ENCODE data around the gene MIER2.
"Not testable (repeated sequence)": the region's sequence is repeated elsewhere in the genome, so short reads cannot be mapped to it uniquely, and the experiment has no call there.

Gene MIER2, protein sequence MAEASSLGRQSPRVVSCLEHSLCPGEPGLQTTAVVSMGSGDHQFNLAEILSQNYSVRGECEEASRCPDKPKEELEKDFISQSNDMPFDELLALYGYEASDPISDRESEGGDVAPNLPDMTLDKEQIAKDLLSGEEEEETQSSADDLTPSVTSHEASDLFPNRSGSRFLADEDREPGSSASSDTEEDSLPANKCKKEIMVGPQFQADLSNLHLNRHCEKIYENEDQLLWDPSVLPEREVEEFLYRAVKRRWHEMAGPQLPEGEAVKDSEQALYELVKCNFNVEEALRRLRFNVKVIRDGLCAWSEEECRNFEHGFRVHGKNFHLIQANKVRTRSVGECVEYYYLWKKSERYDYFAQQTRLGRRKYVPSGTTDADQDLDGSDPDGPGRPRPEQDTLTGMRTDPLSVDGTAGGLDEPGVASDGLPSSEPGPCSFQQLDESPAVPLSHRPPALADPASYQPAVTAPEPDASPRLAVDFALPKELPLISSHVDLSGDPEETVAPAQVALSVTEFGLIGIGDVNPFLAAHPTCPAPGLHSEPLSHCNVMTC

DNA sequence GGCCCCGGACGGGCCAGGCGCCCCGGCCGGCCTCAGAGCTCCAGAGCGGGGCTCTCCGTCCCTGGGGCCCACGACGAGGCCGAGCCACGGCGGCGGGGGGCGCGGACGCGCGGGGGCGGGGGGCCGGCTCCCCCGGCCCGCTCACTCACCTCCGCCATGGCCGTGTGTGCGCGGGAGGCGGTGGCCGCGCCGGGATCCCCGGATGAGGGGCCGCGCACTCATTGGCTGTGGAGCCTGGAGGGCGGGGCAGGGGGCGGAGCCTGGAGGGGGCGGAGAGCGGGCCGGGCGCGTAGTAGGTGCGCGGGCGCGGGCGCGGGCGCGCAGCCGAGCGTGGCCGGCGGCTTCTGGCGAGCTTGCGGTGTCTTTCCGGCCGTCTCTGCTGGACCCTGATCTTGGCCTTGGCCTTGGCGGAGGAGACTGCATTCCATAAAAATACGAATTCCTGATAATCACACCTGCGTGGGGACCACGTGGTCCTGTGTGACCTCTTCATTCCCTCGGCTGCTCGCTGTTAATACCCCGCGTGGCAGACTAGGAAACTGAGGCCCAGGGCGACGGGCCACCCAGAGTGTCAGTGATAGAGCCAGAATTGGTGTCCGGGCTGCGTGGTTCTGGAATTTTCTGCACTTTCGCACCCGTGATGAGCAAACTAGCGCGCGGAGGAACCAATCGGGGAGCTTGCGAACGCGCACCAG is at the start of gene MIER2:
Gene MIER2 (minus strand): TSS at position 172 of the 695 bp plus-strand sequence. CDS start 14 bp downstream, at position 158.
- DNase-seq = peak; percentile 4

DNA sequence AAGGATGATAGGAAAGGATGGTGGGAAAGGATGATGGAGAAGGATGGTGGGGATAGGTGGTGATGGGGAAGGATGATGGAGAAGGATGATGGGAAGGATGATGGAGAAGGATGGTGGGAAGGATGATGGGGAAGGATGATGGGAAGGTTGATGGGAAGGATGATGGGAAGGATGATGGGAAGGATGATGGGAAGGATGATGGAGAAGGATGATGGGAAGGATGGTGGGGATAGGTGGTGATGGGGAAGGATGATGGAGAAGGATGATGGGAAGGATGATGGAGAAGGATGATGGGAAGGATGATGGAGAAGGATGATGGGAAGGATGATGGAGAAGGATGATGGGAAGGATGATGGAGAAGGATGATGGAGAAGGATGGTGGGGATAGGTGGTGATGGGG is 49.0 kb upstream of the MIER2 start:
- DNase-seq = not testable (repeated sequence)

DNA sequence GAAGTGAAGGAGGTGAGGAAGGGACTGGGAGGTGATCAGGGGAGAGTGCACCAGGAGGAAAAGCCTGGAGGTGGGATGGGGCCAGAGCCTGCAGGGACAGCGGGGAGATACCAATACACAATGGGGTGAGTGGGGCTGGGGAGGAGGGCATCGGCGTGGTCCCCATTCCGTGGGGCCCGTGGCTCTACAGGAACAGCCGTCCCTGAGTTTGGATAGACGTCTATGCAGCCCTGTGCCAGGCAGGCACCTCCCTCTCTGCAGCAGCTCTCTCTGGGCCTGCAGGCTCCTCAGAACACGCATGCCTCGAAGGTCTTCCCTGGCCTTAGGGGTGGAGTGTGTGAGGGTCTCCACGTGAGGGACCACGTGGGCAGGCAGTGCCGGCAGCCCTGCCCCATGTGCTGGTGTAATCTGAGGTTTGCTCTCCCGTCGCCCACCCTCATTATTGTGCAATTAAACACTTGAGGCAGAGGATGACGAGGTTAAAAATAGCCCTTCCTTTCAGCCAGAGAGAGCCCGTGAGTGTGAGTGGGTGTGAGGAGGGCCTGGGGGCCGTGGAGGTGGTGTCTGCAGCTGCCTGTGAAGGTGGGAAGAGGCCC is 47.9 kb upstream of the MIER2 start:
- DNase-seq = no peak

DNA sequence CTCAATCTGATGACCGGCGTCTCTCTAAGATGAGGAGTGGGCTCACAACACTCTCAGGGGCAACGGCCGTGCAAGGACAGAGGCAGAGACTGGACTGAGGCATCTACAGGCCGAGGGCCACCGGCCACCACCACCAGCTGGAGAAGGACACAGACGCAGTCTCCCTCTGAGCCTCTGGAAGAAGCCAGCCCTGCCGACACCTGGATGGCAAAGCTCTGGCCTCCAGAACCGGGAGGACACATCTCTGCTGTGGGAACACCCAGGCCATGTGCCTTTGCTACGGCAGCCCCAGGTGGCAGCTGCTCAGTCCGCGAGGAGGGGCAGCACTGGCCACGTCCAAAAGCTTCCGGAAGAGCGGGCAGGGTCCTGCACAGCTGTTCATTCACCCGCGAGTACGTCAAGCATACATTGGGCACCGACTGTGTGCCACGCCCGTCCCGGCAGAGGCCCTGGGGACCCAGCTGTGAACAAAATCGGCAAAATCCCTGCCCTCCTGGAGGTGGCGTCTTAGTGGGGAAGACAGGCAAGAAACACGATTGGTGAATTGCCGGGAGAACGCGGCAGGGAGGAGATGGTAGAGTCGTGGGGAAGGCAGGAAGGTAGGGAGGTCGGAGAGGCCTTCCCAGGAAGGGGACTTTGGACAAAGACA is 47.3 kb upstream of the MIER2 start:
- DNase-seq = no peak

DNA sequence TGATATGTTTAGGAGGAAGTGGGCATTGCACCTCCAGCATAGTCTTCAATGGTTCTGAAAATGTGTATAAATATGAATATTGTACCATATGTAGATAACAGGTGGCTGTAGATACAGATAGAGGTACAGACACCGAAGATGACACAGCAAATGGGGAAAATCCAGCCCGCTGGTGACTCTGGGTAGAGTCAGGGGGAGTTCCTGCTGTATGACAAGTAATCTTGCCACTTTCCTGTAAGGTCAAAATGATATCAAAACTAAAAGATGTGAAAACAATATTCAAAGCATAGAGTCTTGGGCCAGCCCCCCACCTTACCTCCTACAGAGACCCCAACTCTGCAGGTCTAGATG is 46.6 kb upstream of the MIER2 start:
- DNase-seq = no peak

DNA sequence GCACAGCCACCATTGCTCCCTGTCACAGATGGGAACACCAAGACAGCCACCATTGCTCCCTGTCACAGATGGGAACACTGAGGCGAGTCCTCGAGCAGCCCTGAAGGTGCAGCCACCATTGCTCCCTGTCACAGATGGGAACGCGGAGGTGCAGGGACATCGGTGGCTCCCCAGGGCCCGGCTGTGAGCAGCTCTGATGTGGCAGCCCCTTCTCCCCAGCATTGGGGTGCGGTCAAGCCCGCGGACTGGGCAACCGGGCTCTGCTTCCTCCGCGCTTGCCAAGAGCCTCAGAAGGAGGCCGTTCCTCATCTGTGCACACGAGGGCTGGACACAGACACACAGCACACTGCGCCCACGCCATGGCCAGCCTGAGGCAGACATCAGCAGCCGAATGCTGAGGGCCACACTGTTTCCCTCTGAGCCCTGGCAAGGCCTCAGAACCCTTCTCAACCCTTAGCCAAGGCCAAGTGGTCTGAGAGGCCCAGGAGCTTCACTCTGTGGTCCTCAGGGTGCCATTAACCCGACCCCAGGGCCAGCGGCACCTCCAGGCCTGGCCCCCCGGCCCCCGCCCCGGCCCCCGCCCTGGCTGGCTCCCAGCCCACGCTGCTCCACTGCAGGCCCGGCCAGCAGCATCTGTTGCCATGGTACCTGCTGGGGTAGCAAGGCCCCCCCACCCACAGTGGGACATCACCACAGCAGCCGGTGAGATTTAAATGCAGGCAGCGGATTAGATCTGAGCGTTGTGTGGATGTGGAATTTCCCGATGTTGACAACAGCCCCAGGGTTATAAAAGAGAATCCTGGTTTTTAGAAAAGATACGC is 46.0 kb upstream of the MIER2 start:
- DNase-seq = no peak

DNA sequence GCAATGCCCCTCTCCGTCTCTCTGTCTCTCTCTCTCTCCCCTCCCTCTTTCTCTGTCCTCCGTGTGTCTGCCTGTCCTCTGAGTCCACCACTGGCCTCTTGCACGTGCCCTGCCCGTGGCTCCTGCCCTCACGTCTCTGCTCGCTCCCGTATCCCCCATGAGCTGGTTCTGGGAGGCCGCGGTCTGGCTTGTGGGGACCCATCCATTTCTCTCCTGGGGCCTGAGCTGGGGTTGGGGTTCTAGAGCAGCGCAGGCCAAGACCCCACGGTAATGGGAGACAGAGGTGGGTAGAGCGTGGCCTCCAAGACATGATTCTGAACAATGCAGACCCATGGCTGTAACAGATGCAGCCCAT is 45.3 kb upstream of the MIER2 start:
- DNase-seq = no peak

DNA sequence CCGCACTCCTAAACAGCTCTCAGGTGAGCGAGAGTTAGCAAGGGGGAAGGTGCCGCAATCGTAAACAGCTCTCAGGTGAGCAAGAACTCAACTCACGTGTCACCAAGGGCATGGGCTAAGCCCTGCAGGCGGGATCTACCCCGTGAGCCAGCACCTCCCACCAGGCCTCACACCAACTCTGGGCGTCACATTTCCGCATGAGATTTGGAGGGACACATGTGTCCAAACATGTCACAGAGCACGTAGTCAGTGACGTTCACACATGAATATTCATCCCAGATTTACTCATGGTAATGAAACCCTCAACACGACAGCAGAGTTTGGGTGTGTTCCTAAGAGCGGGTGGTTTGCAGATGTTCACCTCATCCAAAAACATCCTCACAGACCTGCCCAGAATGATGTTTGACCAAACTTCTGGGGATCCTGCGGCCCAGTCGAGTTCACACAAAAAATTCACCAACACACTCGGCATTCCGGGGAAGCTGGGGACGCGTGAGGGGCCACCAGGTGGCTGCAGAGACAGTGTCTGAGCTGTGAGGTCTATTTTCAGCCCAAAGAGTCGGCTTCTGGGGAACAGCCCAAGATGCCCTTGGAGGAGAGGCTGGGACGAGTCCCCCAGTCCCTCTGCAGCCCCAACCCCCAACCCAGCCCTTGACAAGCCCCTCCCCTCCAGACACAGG is 44.8 kb upstream of the MIER2 start:
- DNase-seq = no peak

DNA sequence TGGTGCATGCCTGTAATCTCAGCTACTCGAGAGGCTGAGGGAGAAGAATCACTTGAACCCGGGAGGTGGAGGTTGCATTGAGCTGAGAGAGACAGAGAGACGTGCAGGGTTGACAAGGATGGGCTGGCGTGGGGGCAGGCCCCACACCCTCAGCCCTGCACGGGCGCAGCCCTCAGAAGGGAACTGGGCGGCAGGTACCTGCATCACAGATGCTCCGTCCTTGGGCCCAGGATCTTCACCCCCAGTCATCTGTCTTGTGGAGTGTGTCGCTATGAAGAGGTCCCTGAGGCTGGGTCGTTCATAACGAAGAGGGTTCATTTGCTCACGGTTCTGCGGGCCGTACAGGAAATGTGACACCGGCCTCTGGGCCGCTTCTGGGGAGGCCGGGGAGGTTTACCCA is 44.1 kb upstream of the MIER2 start:
- no peak for DNase-seq

DNA sequence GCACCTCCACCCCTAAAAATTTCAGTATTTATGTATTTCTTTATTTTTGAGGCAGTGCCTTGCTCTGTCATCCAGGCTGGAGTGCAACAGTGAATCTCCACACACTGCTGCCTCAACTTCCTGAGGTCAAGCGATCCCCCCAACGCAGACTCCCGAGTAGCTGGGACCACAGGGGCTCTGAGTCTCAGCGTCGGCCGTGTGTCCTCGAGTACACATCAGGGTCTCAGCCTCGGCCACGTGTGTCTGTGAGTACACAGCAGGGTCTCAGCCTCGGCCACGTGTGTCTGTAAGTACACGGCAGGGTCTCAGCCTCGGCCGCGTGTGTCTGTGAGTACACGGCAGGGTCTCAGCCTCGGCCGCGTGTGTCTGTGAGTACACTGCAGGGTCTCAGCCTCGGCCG is 43.2 kb upstream of the MIER2 start:
- DNase-seq = no peak

DNA sequence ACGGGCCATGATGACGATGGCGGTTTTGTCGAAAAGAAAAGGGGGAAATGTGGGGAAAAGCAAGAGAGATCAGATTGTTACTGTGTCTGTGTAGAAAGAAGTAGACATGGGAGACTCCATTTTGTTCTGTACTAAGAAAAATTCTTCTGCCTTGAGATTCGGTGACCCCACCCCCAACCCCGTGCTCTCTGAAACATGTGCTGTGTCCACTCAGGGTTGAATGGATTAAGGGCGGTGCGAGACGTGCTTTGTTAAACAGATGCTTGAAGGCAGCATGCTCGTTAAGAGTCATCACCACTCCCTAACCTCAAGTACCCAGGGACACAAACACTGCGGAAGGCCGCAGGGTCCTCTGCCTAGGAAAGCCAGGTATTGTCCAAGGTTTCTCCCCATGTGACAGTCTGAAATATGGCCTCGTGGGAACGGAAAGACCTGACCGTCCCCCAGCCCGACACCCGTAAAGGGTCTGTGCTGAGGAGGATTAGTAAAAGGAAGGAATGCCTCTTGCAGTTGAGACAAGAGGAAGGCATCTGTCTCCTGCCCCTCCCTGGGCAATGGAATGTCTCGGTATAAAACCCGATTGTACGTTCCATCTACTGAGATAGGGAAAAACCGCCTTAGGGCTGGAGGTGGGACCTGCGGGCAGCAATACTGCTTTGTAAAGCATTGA is 42.2 kb upstream of the MIER2 start:
- DNase-seq = not testable (repeated sequence)

DNA sequence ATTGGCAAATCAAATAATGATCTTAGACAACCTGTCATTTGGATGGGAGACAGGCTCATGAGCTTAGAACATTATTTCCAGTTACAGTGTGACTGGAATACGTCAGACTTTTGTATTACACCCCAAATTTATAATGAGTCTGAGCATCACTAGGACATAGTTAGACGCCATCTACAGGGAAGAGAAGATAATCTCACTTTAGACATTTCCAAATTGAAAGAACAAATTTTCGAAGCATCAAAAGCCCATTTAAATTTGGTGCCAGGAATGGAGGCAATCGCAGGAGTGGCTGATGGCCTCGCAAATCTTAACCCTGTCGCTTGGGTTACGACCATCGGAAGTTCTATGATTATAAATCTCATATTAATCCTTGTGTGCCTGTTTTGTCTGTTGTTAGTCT is 41.6 kb upstream of the MIER2 start:
- not testable (repeated sequence) for DNase-seq

DNA sequence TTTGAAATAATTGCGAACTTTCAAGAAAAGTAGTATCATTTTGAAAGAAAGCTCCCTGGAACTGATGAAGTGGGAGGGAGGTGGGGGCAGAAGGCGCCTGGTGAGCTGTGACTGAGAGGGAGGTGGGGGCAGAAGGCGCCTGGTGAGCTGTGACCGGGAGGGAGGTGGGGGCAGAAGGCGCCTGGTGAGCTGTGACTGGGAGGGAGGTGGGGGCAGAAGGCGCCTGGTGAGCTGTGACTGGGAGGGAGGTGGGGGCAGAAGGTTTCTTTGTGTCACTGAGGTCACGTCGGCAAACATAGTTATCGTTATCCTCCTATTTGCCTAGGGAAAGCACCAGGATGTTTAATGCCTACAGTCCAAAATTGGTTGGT is 40.2 kb upstream of the MIER2 start:
- DNase-seq = no peak

DNA sequence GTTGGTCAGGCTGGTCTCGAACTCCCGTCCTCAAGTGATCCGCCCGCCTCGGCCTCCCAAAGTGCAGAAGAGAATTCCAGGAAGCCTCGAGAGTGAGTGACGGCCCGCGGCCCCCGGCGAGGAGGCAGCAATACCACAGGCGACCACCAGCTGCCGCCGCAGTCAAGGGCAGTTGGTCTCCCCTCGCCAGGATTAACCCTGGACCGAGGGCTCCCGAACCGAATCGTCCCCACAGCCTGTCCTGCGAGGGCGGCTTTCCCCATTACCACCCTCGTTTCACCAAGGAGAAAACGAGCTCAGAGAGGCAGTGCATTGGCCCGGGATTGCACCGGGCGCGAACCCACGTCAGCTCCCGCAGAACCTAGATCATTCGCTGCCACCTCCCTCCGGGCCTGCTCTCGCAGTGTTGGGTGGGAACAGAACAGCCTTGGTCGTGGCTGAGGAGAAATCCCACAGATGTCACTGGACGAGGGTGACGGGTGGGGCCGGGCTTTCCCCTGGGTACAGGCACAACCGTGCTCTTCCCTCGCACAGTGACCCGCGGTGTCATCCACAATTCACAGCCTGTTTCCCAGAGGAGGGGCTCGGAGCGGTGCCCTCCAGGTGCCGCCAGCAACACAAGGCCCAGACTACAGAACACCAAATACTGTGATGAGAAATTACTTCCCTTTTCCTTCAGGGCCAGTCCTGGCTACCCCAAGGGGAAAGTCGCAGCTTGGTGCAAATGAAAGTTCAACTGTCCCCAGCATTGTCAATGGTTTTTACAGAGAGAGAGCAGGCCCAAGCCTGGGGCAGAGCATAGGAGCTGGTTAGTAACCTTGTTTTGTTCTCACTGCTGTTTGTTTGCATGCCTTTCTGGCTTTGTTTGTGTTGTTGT is 39.6 kb upstream of the MIER2 start:
- DNase-seq = no peak

DNA sequence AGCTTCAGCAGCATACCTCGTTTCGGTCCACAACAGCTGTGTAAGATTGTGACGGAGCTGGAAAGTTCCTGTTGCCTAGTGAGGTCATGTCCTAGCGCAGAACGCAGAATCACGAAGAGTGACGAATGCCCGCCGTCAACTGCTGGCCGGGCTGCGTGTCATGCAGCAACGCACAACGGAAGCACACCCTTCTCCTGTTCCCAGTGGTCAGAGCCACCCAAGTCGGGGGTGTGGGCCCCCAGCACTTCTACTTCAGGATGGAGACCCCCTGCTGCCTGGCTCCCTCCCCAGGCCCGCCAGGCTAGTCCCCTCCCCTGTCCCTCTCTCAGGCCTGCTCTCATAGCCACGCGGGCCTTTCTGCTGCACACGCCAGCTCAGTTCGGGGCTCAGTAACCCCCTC is 38.4 kb upstream of the MIER2 start:
- no peak for DNase-seq

DNA sequence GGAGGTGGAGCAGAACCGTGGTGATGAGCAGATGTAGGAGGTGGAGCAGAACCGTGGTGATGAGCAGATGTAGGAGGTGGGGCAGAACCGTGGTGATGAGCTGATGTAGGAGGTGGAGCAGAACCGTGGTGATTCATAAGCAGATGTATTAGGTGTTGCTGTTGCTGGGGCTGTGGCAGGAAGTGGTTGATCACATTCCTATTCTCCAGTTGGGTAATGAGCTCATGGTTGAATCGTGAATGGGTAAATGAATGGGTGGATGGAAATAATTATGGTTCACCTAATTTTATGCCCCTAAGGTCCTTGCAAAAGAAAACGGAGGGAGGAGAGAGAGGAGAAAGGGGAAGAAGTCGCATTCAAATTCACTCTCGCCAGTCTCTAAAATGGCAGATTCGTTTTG is 38.0 kb upstream of the MIER2 start:
- not testable (repeated sequence) for DNase-seq

DNA sequence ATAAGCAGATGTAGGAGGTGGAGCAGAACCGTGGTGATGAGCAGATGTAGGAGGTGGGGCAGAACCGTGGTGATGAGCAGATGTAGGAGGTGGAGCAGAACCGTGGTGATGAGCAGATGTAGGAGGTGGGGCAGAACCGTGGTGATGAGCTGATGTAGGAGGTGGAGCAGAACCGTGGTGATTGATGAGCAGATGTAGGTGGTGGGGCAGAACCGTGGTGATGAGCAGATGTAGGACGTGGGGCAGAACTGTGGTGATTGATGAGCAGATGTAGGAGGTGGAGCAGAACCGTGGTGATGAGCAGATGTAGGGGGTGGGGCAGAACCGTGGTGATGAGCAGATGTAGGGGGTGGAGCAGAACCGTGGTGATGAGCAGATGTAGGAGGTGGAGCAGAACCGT is 37.3 kb upstream of the MIER2 start:
- not testable (repeated sequence) for DNase-seq

DNA sequence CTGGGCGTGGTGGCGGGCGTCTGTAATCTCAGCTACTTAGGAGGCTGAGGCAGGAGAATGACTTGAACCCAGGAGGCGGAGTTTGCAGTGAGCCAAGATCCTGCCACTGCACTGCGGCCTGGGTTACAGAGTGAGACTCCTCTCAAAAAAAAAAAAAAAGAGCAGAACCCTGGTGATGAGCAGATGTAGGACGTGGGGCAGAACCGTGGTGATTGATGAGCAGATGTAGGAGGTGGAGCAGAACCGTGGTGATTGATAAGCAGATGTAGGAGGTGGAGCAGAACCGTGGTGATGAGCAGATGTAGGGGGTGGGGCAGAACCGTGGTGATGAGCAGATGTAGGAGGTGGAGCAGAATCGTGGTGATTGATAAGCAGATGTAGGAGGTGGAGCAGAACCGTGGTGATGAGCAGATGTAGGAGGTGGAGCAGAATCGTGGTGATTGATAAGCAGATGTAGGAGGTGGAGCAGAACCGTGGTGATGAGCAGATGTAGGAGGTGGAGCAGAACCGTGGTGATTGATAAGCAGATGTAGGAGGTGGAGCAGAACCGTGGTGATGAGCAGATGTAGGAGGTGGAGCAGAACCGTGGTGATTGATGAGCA is 36.1 kb upstream of the MIER2 start:
- not testable (repeated sequence) for DNase-seq

DNA sequence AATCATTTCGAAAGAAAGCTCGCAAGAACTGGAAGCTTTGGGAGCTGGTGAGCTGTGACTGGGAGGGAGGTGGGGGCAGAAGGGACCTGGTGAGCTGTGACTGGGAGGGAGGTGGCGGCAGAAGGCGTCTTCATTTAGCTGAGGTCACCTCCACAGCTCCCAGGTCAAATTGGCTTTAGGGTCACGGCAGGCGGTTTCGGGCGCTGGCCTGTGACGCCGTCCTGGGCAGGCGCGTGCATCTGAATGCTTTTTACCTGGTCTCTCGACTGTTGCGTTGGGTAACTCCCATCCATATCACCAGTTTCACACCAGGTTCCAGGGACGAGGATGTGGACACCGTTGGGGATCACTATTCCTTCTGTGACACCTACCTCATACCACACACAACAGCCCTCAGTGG is 35.2 kb upstream of the MIER2 start:
- no peak for DNase-seq

DNA sequence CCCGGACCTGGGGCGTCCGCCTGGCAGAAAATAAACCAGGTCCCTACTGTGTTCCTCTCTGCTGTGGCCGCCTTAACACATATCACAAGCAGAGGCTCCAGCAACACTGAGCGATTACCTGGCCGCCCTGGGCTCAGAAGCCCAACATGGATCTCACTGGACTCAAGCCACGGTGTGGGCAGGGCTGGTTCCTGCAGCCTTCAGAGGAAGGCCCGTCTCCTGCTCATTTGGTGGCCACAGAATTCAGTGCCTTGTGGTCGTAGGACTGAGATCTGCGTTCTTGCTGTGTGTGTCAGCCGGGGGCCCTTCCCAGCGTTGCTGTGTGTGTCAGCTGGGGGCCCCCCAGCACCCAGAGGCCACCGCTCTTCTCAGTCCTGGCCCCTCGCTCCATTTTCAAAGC is 34.1 kb upstream of the MIER2 start:
- no peak for DNase-seq
